Choroid plexus epithelial cell (primary cell): ENCODE results near the gene ZNF423.

ENCODE experiments used
- DNase-seq: peaks from one replicate; pipeline ENCODE4 v3.0.0-alpha.2; 2010; ENCODE audit warnings: low read depth
- H3K4me3 ChIP-seq: 2 replicates; pipeline ENCODE4 v1.5.1; 2011; ENCODE audit warnings: low read depth, mild to moderate bottlenecking, control low read depth, low read length, moderate library complexity
- TF ChIP-seq, protein P1 (sequence below): conservative IDR thresholded peaks from 2 replicates; pipeline ENCODE4 v1.5.1; 2011; ENCODE audit warnings: low read depth, mild to moderate bottlenecking, control low read depth, inconsistent platforms, low read length, moderate library complexity

ZNF423 gene

DNA sequence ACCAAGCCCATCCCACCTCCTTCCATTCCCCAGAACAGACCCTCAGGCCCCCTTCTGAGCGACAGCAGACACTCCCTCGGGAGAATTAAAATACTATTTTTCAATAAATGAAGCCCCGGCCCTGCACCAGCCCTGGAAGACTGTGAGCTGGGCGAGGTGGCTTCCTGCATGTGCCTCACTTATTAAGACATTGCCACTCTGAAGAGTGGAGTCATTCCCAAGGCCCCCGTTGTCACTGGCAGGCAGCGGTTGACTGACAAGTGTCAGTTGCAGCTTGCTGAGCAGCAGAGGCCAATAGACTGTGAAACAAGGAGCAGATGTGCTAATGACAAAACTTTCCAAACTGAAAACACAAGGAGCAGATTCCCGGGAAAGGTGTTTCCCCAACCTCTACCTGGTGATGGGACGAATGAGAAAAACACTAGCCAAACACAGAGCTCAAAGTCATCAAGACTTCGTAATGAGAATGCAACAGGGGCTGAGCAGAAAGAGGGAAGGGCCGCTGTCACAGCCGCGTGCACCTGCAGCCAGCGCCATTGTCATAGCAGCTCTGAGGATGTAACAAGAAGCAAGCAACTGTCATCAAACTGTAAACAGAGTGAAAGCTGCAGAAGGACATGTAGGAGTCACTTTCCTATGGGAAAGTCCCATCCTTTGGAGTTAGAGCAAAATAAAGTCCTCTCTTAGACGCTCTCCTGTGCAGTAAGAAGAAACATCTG is 250.2 kb downstream of the ZNF423 start:
- H3K4me3 ChIP-seq, result no peak overlapping the region
- TF ChIP-seq, protein P1, sequence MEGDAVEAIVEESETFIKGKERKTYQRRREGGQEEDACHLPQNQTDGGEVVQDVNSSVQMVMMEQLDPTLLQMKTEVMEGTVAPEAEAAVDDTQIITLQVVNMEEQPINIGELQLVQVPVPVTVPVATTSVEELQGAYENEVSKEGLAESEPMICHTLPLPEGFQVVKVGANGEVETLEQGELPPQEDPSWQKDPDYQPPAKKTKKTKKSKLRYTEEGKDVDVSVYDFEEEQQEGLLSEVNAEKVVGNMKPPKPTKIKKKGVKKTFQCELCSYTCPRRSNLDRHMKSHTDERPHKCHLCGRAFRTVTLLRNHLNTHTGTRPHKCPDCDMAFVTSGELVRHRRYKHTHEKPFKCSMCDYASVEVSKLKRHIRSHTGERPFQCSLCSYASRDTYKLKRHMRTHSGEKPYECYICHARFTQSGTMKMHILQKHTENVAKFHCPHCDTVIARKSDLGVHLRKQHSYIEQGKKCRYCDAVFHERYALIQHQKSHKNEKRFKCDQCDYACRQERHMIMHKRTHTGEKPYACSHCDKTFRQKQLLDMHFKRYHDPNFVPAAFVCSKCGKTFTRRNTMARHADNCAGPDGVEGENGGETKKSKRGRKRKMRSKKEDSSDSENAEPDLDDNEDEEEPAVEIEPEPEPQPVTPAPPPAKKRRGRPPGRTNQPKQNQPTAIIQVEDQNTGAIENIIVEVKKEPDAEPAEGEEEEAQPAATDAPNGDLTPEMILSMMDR, result no peak
- DNase-seq, result no peak

DNA sequence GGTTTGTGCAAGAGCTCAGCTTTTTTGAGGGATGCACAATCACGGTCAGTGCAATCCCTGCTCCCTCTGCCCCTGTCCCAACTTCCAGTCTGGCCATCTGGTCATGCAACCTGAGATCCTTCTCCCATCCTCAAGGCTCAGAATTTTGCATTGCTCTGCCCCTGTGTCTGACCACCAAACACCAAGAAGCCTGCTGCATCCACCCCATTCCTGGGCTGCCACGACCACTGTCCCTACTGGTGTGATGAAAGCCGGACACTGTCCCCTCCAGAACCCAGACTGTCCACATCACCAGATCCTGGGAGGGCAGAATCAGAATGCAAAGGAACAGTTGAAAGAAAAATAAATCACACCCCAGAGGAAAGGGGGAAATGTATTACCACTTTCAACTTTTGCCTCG is 251.3 kb downstream of the ZNF423 start:
- TF ChIP-seq, protein P1, result no peak
- H3K4me3 ChIP-seq, result no peak overlapping the region
- no peak for DNase-seq

DNA sequence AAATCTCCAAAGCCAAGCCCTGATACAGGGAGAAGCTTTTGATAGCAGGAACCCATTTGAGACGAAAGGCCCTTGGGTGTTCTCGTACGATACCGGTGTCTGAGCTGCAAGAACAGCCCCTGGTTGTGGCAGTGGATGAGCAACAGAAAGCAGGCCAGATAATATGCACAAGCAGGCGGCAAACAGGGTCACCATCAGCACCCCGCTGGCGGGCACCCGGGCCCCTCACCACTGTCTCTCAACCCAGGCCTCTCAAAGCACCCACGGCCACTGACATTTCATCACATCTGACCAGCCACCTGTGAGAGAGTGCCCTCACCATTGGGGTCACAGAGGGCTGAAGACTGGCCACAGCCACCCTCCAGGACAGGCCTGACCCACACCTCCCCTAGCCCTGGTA is 252.0 kb downstream of the ZNF423 start:
- TF ChIP-seq, protein P1, result no peak
- no peak for DNase-seq
- no peak overlapping the region for H3K4me3 ChIP-seq

DNA sequence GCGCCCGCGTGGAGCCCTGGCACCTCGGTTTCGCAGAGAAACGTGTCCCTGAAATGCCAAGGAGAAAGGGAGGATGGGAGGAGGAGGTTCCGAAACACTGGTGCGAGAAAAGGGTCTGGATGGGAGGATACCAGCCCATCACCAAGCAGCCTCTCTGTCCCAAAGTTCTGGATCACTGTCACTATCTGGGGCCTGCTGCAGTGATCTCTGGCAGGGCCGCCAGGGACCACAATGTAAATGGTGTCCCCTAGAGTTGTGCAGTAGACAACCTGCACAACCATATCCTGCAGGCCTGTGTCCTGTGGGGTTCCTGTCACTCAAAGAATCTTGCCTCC is 253.0 kb downstream of the ZNF423 start:
- H3K4me3 ChIP-seq, result no peak overlapping the region
- DNase-seq, result no peak
- TF ChIP-seq, protein P1, result no peak

DNA sequence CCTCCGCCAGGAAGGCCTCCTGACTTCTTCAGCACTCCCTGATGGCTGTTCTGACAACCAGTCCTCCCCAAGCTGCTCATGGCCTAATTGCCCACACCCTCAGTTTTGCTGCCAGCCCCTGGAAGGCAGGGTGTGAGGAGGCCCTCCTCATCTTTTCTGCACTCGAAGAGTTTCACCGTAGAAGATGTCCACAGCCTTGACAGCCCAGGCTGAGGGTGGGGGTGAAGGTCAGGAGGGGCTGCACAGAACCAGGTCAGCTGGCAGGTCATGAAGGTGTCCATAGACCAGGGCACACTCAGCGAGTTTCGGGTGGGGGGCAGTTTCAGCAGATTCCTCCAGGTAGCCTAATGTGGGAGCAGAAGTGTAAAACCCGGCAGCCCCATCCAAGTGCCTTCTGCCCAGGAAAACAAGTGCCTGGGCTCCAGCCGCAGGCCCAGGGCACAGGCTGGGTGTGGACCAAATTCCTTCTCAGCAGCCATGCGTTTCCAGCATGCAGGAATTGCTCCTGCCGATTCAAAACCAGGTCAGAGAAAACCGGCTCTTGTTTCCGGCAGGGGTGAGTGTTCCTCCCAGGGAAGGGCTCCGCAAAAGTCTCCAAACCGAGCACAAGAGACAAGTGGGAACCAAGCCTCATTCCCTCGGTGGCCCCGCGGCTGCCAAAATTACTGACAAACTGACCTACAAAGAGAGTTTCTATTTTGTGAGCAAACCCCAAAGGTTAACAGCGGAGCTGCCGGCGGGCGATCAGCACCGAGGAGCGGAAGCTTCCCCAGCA is 253.5 kb downstream of the ZNF423 start:
- H3K4me3 ChIP-seq, result no peak overlapping the region
- DNase-seq, result no peak
- TF ChIP-seq, protein P1, result no peak

DNA sequence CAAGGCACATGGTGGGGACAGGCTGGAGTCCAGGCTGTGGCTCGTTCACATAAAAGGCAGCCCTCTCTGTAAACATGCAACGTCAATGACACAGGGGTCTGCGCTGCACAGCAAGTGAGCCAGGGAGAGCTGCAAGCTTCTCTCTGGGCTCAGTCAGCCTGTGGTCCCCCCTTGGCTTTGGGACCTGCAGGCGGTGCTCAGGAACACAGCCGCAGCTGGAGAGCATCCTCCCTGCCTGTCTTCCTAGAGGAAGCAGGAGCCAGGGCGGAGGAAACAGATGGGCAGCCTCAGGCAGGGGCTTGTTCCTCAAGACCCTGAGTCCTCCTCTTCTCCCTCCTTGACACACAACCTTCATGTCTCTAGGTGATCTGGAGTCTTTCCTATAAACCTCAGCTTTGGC is 254.3 kb downstream of the ZNF423 start:
- H3K4me3 ChIP-seq, result no peak overlapping the region
- DNase-seq, result no peak
- TF ChIP-seq, protein P1, result no peak

DNA sequence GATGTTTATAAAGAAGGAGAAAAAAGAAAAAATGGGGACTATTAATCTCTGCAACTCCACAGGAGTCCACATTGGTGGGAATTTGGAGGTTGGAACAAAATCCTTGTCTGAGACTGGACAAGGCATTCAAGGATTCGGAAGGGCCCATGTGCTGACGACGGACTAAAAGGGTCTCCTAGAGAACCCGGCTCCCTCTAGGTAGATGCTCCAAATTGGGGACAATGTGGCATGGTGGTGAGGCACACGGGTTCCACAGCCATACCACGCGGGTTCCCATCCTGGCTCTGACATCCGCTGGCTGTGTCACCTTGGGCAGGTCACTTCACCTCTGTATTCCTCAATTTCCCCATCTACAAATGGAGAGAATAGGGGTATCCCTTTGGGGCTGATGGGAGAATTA is 254.9 kb downstream of the ZNF423 start:
- DNase-seq, result no peak
- TF ChIP-seq, protein P1, result no peak
- H3K4me3 ChIP-seq, result no peak overlapping the region
